ENCODE results near the gene ATAD2B.

The ATAD2B gene

GRCh38 chr2:23940718-23941620, 14.0 kb upstream of the ATAD2B start:
- Histone ChIP-seq H3K4me3 (ENCODE audit: low read length in 2 of 2) (peak overlapping the region; percentile 89 to 94), H3K27me3 (ENCODE audit: control insufficient read depth in 1 of 2, insufficient read depth in 2 of 2, low read length in 2 of 2) (no peaks in the 10 kb centered on the region), H3K9me3 (ENCODE audit: control insufficient read depth in 2 of 2, low read length in 2 of 2) (no peaks in the 10 kb centered on the region), H3K27ac (ENCODE audit: low read length) (peak overlapping the region; percentile 11), H3K36me3 (ENCODE audit: control insufficient read depth in 2 of 2, insufficient read depth in 2 of 2, low read length in 2 of 2) (peaks cover 0 to 3% of the 10 kb centered on the region in 2 donors), H3K4me1 (ENCODE audit: control insufficient read depth, insufficient read depth, low read length) (peaks cover 24% of the 10 kb centered on the region), H3K9ac (ENCODE audit: low read length in 2 of 2) (peak overlapping the region; percentile 58 to 84)

GRCh38 chr2:23939987-23940717, 13.2 kb upstream of the ATAD2B start, which contains the start of gene UBXN2A:
Gene UBXN2A (plus strand): TSS chr2:23940463. CDS start chr2:23958315, 17,852 bp downstream.
- peaks cover 24% of the 10 kb centered on the region for H3K4me1 ChIP-seq (ENCODE audit: control insufficient read depth, insufficient read depth, low read length)
- H3K9me3 ChIP-seq (ENCODE audit: control insufficient read depth in 2 of 2, low read length in 2 of 2): no peaks in the 10 kb centered on the region
- H3K27me3 ChIP-seq (ENCODE audit: control insufficient read depth in 1 of 2, insufficient read depth in 2 of 2, low read length in 2 of 2): no peaks in the 10 kb centered on the region
- peak within 1 kb of the TSS; percentile 82 to 84 for H3K9ac ChIP-seq (ENCODE audit: low read length in 2 of 2)
- peaks cover 0 to 3% of the 10 kb centered on the region in 2 donors for H3K36me3 ChIP-seq (ENCODE audit: control insufficient read depth in 2 of 2, insufficient read depth in 2 of 2, low read length in 2 of 2)
- peak within 1 kb of the TSS; percentile 11 for H3K27ac ChIP-seq (ENCODE audit: low read length)
- peak within 1 kb of the TSS; percentile 89 to 94 for H3K4me3 ChIP-seq (ENCODE audit: low read length in 2 of 2)

GRCh38 chr2:23934259-23934658, 7.3 kb upstream of the ATAD2B start:
- no peaks in the 10 kb centered on the region for H3K36me3 ChIP-seq (ENCODE audit: control insufficient read depth in 2 of 2, insufficient read depth in 2 of 2, low read length in 2 of 2)
- peaks cover 2% of the 10 kb centered on the region for H3K4me1 ChIP-seq (ENCODE audit: control insufficient read depth, insufficient read depth, low read length)
- H3K4me3 ChIP-seq (ENCODE audit: low read length in 2 of 2): no peak overlapping the region
- H3K27ac ChIP-seq (ENCODE audit: low read length): no peak overlapping the region
- H3K27me3 ChIP-seq (ENCODE audit: control insufficient read depth in 1 of 2, insufficient read depth in 2 of 2, low read length in 2 of 2): no peaks in the 10 kb centered on the region
- H3K9me3 ChIP-seq (ENCODE audit: control insufficient read depth in 2 of 2, low read length in 2 of 2): no peaks in the 10 kb centered on the region
- H3K9ac ChIP-seq (ENCODE audit: low read length in 2 of 2): no peak overlapping the region

- peak overlapping the region; percentile 92 to 96 for H3K9ac ChIP-seq (ENCODE audit: low read length in 2 of 2)
- H3K4me1 ChIP-seq (ENCODE audit: control insufficient read depth, insufficient read depth, low read length): peaks cover 12% of the 10 kb centered on the region
- no peaks in the 10 kb centered on the region for H3K27me3 ChIP-seq (ENCODE audit: control insufficient read depth in 1 of 2, insufficient read depth in 2 of 2, low read length in 2 of 2)
- peak overlapping the region; percentile 83 to 92 for H3K4me3 ChIP-seq (ENCODE audit: low read length in 2 of 2)
- H3K9me3 ChIP-seq (ENCODE audit: control insufficient read depth in 2 of 2, low read length in 2 of 2): no peaks in the 10 kb centered on the region
- no peaks in the 10 kb centered on the region for H3K36me3 ChIP-seq (ENCODE audit: control insufficient read depth in 2 of 2, insufficient read depth in 2 of 2, low read length in 2 of 2)
- H3K27ac ChIP-seq (ENCODE audit: low read length): peak overlapping the region; percentile 95
Measured at GRCh38 chr2:23926290-23926749, 603 bp downstream of the ATAD2B start.

- Histone ChIP-seq H3K27me3 (ENCODE audit: control insufficient read depth in 1 of 2, insufficient read depth in 2 of 2, low read length in 2 of 2) (no peaks in the 10 kb centered on the region), H3K9me3 (ENCODE audit: control insufficient read depth in 2 of 2, low read length in 2 of 2) (no peaks in the 10 kb centered on the region), H3K27ac (ENCODE audit: low read length) (peak overlapping the region; percentile 95), H3K9ac (ENCODE audit: low read length in 2 of 2) (peak overlapping the region; percentile 92 to 96), H3K36me3 (ENCODE audit: control insufficient read depth in 2 of 2, insufficient read depth in 2 of 2, low read length in 2 of 2) (no peaks in the 10 kb centered on the region), H3K4me3 (ENCODE audit: low read length in 2 of 2) (peak overlapping the region; percentile 83 to 92), H3K4me1 (ENCODE audit: control insufficient read depth, insufficient read depth, low read length) (peaks cover 12% of the 10 kb centered on the region)
Measured at GRCh38 chr2:23925702-23926289, 1.1 kb downstream of the ATAD2B start.

- Histone ChIP-seq H3K9me3 (ENCODE audit: control insufficient read depth in 2 of 2, low read length in 2 of 2) (no peaks in the 10 kb centered on the region), H3K4me1 (ENCODE audit: control insufficient read depth, insufficient read depth, low read length) (peaks cover 12% of the 10 kb centered on the region), H3K9ac (ENCODE audit: low read length in 2 of 2) (peak overlapping the region in 1 of 2 donors; percentile 92), H3K4me3 (ENCODE audit: low read length in 2 of 2) (peak overlapping the region in 1 of 2 donors; percentile 92), H3K27me3 (ENCODE audit: control insufficient read depth in 1 of 2, insufficient read depth in 2 of 2, low read length in 2 of 2) (no peaks in the 10 kb centered on the region), H3K27ac (ENCODE audit: low read length) (no peak overlapping the region), H3K36me3 (ENCODE audit: control insufficient read depth in 2 of 2, insufficient read depth in 2 of 2, low read length in 2 of 2) (no peaks in the 10 kb centered on the region)
Measured at GRCh38 chr2:23924589-23925359, 2.1 kb downstream of the ATAD2B start.

GRCh38 chr2:23918837-23919489, 8.0 kb downstream of the ATAD2B start:
- H3K4me3 ChIP-seq (ENCODE audit: low read length in 2 of 2): no peak overlapping the region
- H3K36me3 ChIP-seq (ENCODE audit: control insufficient read depth in 2 of 2, insufficient read depth in 2 of 2, low read length in 2 of 2): no peaks in the 10 kb centered on the region
- H3K27ac ChIP-seq (ENCODE audit: low read length): no peak overlapping the region
- no peak overlapping the region for H3K9ac ChIP-seq (ENCODE audit: low read length in 2 of 2)
- H3K4me1 ChIP-seq (ENCODE audit: control insufficient read depth, insufficient read depth, low read length): no peaks in the 10 kb centered on the region
- H3K9me3 ChIP-seq (ENCODE audit: control insufficient read depth in 2 of 2, low read length in 2 of 2): no peaks in the 10 kb centered on the region
- H3K27me3 ChIP-seq (ENCODE audit: control insufficient read depth in 1 of 2, insufficient read depth in 2 of 2, low read length in 2 of 2): no peaks in the 10 kb centered on the region

GRCh38 chr2:23916727-23917405, 10.1 kb downstream of the ATAD2B start:
- H3K27ac ChIP-seq (ENCODE audit: low read length): no peak overlapping the region
- no peaks in the 10 kb centered on the region for H3K4me1 ChIP-seq (ENCODE audit: control insufficient read depth, insufficient read depth, low read length)
- no peak overlapping the region for H3K4me3 ChIP-seq (ENCODE audit: low read length in 2 of 2)
- no peaks in the 10 kb centered on the region for H3K27me3 ChIP-seq (ENCODE audit: control insufficient read depth in 1 of 2, insufficient read depth in 2 of 2, low read length in 2 of 2)
- no peaks in the 10 kb centered on the region for H3K9me3 ChIP-seq (ENCODE audit: control insufficient read depth in 2 of 2, low read length in 2 of 2)
- no peaks in the 10 kb centered on the region for H3K36me3 ChIP-seq (ENCODE audit: control insufficient read depth in 2 of 2, insufficient read depth in 2 of 2, low read length in 2 of 2)
- no peak overlapping the region for H3K9ac ChIP-seq (ENCODE audit: low read length in 2 of 2)

GRCh38 chr2:23915327-23915726, 11.6 kb downstream of the ATAD2B start:
- Histone ChIP-seq H3K27me3 (ENCODE audit: control insufficient read depth in 1 of 2, insufficient read depth in 2 of 2, low read length in 2 of 2) (no peaks in the 10 kb centered on the region), H3K4me3 (ENCODE audit: low read length in 2 of 2) (no peak overlapping the region), H3K4me1 (ENCODE audit: control insufficient read depth, insufficient read depth, low read length) (no peaks in the 10 kb centered on the region), H3K36me3 (ENCODE audit: control insufficient read depth in 2 of 2, insufficient read depth in 2 of 2, low read length in 2 of 2) (no peaks in the 10 kb centered on the region), H3K9ac (ENCODE audit: low read length in 2 of 2) (no peak overlapping the region), H3K9me3 (ENCODE audit: control insufficient read depth in 2 of 2, low read length in 2 of 2) (no peaks in the 10 kb centered on the region), H3K27ac (ENCODE audit: low read length) (no peak overlapping the region)
